SK-N-MC (cell line): ENCODE results near the gene TAF4.

Source experiments
- DNase-seq: peaks from one replicate; pipeline ENCODE4 v3.0.0-alpha.2; 2011; ENCODE audit warnings: low read depth, low spot score
- H3K27ac ChIP-seq: fragments of 200-600 bp; sonication (generic); 2 replicates; pipeline ENCODE4 v1.5.1; 2016; ENCODE audit warnings: mixed run types
- H3K36me3 ChIP-seq: fragments of 200-600 bp; sonication (generic); 2 replicates; pipeline ENCODE4 v1.6.1; 2017; ENCODE audit warnings: antibody characterized with exemption, low read length, mixed read lengths; ENCODE audit not compliant: insufficient read depth
- H3K4me3 ChIP-seq: fragments of 200-600 bp; sonication (generic); 2 replicates; pipeline ENCODE4 v1.5.1; 2016
- H3K9ac ChIP-seq: fragments of 200-600 bp; sonication (generic); 2 replicates; pipeline ENCODE4 v1.8.0; 2017; ENCODE audit warnings: mixed run types, mixed read lengths; ENCODE audit not compliant: insufficient read length
- H3K9me3 ChIP-seq: fragments of 200-600 bp; sonication (generic); 2 replicates; pipeline ENCODE4 v1.6.1; 2017; ENCODE audit warnings: low read depth, mild to moderate bottlenecking, antibody characterized with exemption, low read length, moderate library complexity, mixed read lengths
- EZH2 ChIP-seq: fragments of 200-600 bp; sonication (generic); IDR thresholded peaks from one replicate; pipeline ENCODE4 v1.6.1; 2017; ENCODE audit warnings: antibody characterized with exemption
- FOXP2 ChIP-seq: optimal IDR thresholded peaks from 2 replicates; pipeline ENCODE3; 2011; ENCODE audit warnings: mild to moderate bottlenecking, moderate library complexity; ENCODE audit not compliant: insufficient read depth; ENCODE audit errors: extremely low read length, control extremely low read depth
- POLR2AphosphoS5 ChIP-seq: IDR thresholded peaks from 2 replicates; pipeline ENCODE4 v1.6.1; 2012; ENCODE audit warnings: mild to moderate bottlenecking, low read depth, low read length, borderline replicate concordance

TAF4 gene

GRCh38 chr20:62043131-62043914 lies 22.4 kb downstream of the TAF4 start:
- Histone ChIP-seq H3K9ac (no peak overlapping the region), H3K4me3 (no peak overlapping the region), H3K36me3 (no peaks in the 10 kb centered on the region), H3K27ac (no peak overlapping the region), H3K9me3 (no peaks in the 10 kb centered on the region)
- DNase-seq = no peak
- no peak for TF ChIP-seq FOXP2
- TF ChIP-seq EZH2 = no peak
- no peak for TF ChIP-seq POLR2AphosphoS5

- no peak overlapping the region for H3K27ac ChIP-seq
- H3K9me3 ChIP-seq = no peaks in the 10 kb centered on the region; the same call in 1 of the 2 replicates
- TF ChIP-seq POLR2AphosphoS5 (no peak), FOXP2 (no peak), EZH2 (no peak)
- no peak overlapping the region for H3K9ac ChIP-seq
- no peak overlapping the region for H3K4me3 ChIP-seq
- H3K36me3 ChIP-seq = no peaks in the 10 kb centered on the region
- no peak for DNase-seq
Observed at GRCh38 chr20:62042025-62042820, 23.5 kb downstream of the TAF4 start.

GRCh38 chr20:62040933-62041332 lies 24.7 kb downstream of the TAF4 start:
- no peak for DNase-seq
- no peak overlapping the region for H3K9ac ChIP-seq
- no peaks in the 10 kb centered on the region; the same call in 1 of the 2 replicates for H3K9me3 ChIP-seq
- TF ChIP-seq EZH2 (no peak), POLR2AphosphoS5 (no peak), FOXP2 (no peak)
- H3K27ac ChIP-seq = no peak overlapping the region
- H3K4me3 ChIP-seq = no peak overlapping the region
- H3K36me3 ChIP-seq = no peaks in the 10 kb centered on the region

- Histone ChIP-seq H3K4me3 (no peak overlapping the region), H3K9ac (no peak overlapping the region), H3K36me3 (no peaks in the 10 kb centered on the region), H3K27ac (no peak overlapping the region), H3K9me3 (peaks cover 2% of the 10 kb centered on the region; the same call in 1 of the 2 replicates)
- no peak for DNase-seq
- TF ChIP-seq POLR2AphosphoS5 = no peak
- no peak for TF ChIP-seq EZH2
- no peak for TF ChIP-seq FOXP2
Observed at GRCh38 chr20:62040381-62040922, 25.2 kb downstream of the TAF4 start.

GRCh38 chr20:62039738-62040137 lies 25.9 kb downstream of the TAF4 start:
- TF ChIP-seq FOXP2 (no peak), POLR2AphosphoS5 (no peak), EZH2 (no peak)
- Histone ChIP-seq H3K36me3 (no peaks in the 10 kb centered on the region), H3K4me3 (no peak overlapping the region), H3K9me3 (peaks cover 3% of the 10 kb centered on the region; the same call in 1 of the 2 replicates), H3K27ac (no peak overlapping the region), H3K9ac (no peak overlapping the region)
- no peak for DNase-seq

- TF ChIP-seq FOXP2 (no peak), POLR2AphosphoS5 (no peak), EZH2 (no peak)
- Histone ChIP-seq H3K4me3 (no peak overlapping the region), H3K9me3 (peaks cover 3% of the 10 kb centered on the region; the same call in 1 of the 2 replicates), H3K9ac (no peak overlapping the region), H3K36me3 (no peaks in the 10 kb centered on the region), H3K27ac (no peak overlapping the region)
- no peak for DNase-seq
Observed at GRCh38 chr20:62032609-62033368, 32.9 kb downstream of the TAF4 start.

GRCh38 chr20:62031462-62032092 lies 34.1 kb downstream of the TAF4 start:
- Histone ChIP-seq H3K9ac (no peak overlapping the region), H3K36me3 (no peaks in the 10 kb centered on the region), H3K4me3 (no peak overlapping the region), H3K27ac (no peak overlapping the region), H3K9me3 (peaks cover 3% of the 10 kb centered on the region; the same call in 1 of the 2 replicates)
- TF ChIP-seq FOXP2 (no peak), POLR2AphosphoS5 (no peak), EZH2 (no peak)
- DNase-seq = no peak

GRCh38 chr20:62030834-62031434 lies 34.7 kb downstream of the TAF4 start:
- peaks cover 3% of the 10 kb centered on the region; the same call in 1 of the 2 replicates for H3K9me3 ChIP-seq
- no peak for DNase-seq
- no peaks in the 10 kb centered on the region for H3K36me3 ChIP-seq
- no peak overlapping the region for H3K27ac ChIP-seq
- no peak overlapping the region for H3K9ac ChIP-seq
- no peak for TF ChIP-seq POLR2AphosphoS5
- TF ChIP-seq EZH2 = no peak
- TF ChIP-seq FOXP2 = no peak
- no peak overlapping the region for H3K4me3 ChIP-seq
